B cell (primary cell): ENCODE data around the gene OR1Q1.

ENCODE experiments used
- EZH2 ChIP-seq: IDR thresholded peaks from 2 replicates; pipeline ENCODE4 v1.6.1; 2012; ENCODE audit warnings: borderline replicate concordance, low read depth, mild to moderate bottlenecking, moderate library complexity, low read length; ENCODE audit not compliant: insufficient read depth, poor library complexity, severe bottlenecking
- TF ChIP-seq, protein P1 (sequence below): fragments of 200-600 bp; IDR thresholded peaks from one replicate; pipeline ENCODE4 v1.8.0; 2022; ENCODE audit warnings: antibody characterized with exemption, mild to moderate bottlenecking

DNA sequence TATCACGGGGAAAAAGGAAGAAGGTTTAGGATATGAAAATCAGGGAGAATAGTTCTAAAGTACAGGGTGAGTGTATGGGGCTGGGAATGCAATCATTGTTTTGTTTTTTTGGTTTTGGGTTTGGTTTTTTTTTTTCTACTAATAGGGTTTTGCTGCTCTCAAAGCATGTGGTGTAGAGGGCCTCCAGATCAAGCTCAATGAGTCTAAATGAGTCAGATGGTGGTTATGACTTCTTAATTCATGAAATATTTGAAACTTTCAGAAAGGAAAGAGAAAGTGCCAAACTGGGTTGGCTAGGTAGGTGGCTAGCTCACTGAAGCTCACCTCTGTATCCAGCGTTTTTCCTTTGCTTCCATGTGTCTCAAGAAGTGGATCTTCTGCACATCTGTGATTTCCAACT is 42.1 kb upstream of the OR1Q1 start:
- TF ChIP-seq, protein P1, sequence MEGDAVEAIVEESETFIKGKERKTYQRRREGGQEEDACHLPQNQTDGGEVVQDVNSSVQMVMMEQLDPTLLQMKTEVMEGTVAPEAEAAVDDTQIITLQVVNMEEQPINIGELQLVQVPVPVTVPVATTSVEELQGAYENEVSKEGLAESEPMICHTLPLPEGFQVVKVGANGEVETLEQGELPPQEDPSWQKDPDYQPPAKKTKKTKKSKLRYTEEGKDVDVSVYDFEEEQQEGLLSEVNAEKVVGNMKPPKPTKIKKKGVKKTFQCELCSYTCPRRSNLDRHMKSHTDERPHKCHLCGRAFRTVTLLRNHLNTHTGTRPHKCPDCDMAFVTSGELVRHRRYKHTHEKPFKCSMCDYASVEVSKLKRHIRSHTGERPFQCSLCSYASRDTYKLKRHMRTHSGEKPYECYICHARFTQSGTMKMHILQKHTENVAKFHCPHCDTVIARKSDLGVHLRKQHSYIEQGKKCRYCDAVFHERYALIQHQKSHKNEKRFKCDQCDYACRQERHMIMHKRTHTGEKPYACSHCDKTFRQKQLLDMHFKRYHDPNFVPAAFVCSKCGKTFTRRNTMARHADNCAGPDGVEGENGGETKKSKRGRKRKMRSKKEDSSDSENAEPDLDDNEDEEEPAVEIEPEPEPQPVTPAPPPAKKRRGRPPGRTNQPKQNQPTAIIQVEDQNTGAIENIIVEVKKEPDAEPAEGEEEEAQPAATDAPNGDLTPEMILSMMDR: no peak
- TF ChIP-seq EZH2: no peak
